SU-DHL-6 (cell line): ENCODE measurements around the gene MEI4.

Source experiments
- H2AFZ ChIP-seq: fragments of 200-600 bp; sonication (generic); 2 replicates; pipeline ENCODE4 v1.6.1; 2014; ENCODE audit warnings: low read depth, mild to moderate bottlenecking, moderate library complexity, mixed read lengths, antibody characterized with exemption, low read length; ENCODE audit not compliant: severe bottlenecking
- H3F3A ChIP-seq: fragments of 200-600 bp; shearing (Covaris generic); 2 replicates; pipeline ENCODE4 v1.6.0; 2016; ENCODE audit warnings: antibody characterized with exemption, mild to moderate bottlenecking; ENCODE audit not compliant: insufficient read depth
- H3K27ac ChIP-seq: fragments of 200-600 bp; sonication (generic); 2 replicates; pipeline ENCODE4 v1.5.1; 2016; ENCODE audit warnings: low read depth, mild to moderate bottlenecking, low read length, moderate library complexity, mixed read lengths
- H3K27me3 ChIP-seq: fragments of 200-600 bp; sonication (generic), shearing (Covaris generic); 2 replicates; pipeline ENCODE4 v1.6.0; 2014; ENCODE audit warnings: mild to moderate bottlenecking, low read length
- H3K36me3 ChIP-seq: fragments of 200-600 bp; sonication (generic); 2 replicates; pipeline ENCODE4 v1.6.1; 2014; ENCODE audit warnings: mild to moderate bottlenecking, low read length, mixed read lengths
- H3K4me2 ChIP-seq: fragments of 300-600, 200-600 bp; shearing (Covaris generic), sonication (generic); 2 replicates; pipeline ENCODE4 v1.6.0; 2014; ENCODE audit warnings: low read length, low read depth, mild to moderate bottlenecking; ENCODE audit not compliant: poor library complexity, severe bottlenecking
- H3K4me3 ChIP-seq: fragments of 200-600 bp; sonication (generic); 2 replicates; pipeline ENCODE4 v1.5.1; 2014; ENCODE audit warnings: antibody characterized with exemption, low read length, mild to moderate bottlenecking, mixed read lengths; ENCODE audit not compliant: insufficient read depth, poor library complexity, severe bottlenecking
- H3K79me2 ChIP-seq: fragments of 200-600 bp; sonication (generic); 2 replicates; pipeline ENCODE4 v1.6.1; 2014; ENCODE audit warnings: mild to moderate bottlenecking, low read length, moderate library complexity; ENCODE audit not compliant: insufficient read depth
- H3K9ac ChIP-seq: fragments of 200-600 bp; sonication (generic); 2 replicates; pipeline ENCODE4 v1.7.0; 2014; ENCODE audit warnings: mild to moderate bottlenecking, low read length
- H3K9me2 ChIP-seq: fragments of 200-600 bp; sonication (generic); replicated peaks from 2 replicates; pipeline ENCODE4 v1.6.1; 2014; ENCODE audit warnings: low read length; ENCODE audit not compliant: insufficient read depth
- H3K9me3 ChIP-seq: fragments of 200-600 bp; sonication (generic); 2 replicates; pipeline ENCODE4 v1.6.1; 2014; ENCODE audit warnings: low read length, mixed read lengths; ENCODE audit not compliant: insufficient read depth
- H4K20me1 ChIP-seq: fragments of 200-600 bp; sonication (generic); 2 replicates; pipeline ENCODE4 v1.6.1; 2014; ENCODE audit warnings: low read depth, mild to moderate bottlenecking, antibody characterized with exemption, low read length, moderate library complexity, mixed read lengths
- CTCF ChIP-seq: fragments of 200-600 bp; sonication (generic); IDR thresholded peaks from one replicate; pipeline ENCODE4 v1.5.1; 2017; ENCODE audit warnings: antibody characterized with exemption, mild to moderate bottlenecking, low read length, moderate library complexity; ENCODE audit not compliant: insufficient read depth, poor library complexity, severe bottlenecking
- EZH2phosphoT487 ChIP-seq: fragments of 200-600 bp; sonication (generic), shearing (Covaris generic); conservative IDR thresholded peaks from 2 replicates; pipeline ENCODE4 v1.6.1; 2018; ENCODE audit warnings: mild to moderate bottlenecking, antibody characterized with exemption, low read length, moderate library complexity, mixed read lengths

MEI4 gene

GRCh38 chr6:77926198-77926751, 273.4 kb downstream of the MEI4 start:
- H2AFZ ChIP-seq, result no peak overlapping the region
- H3K27ac ChIP-seq, result no peak overlapping the region
- H3K27me3 ChIP-seq, result no peaks in the 10 kb centered on the region
- H3K9me3 ChIP-seq, result no peaks in the 10 kb centered on the region
- no peaks in the 10 kb centered on the region for H3K36me3 ChIP-seq
- no peak overlapping the region for H3K4me3 ChIP-seq
- H3F3A ChIP-seq, result no peaks in the 10 kb centered on the region
- H3K9ac ChIP-seq, result no peak overlapping the region
- TF ChIP-seq CTCF (no peak), EZH2phosphoT487 (no peak)
- H4K20me1 ChIP-seq, result no peaks in the 10 kb centered on the region
- no peaks in the 10 kb centered on the region for H3K79me2 ChIP-seq
- H3K9me2 ChIP-seq, result no peaks in the 10 kb centered on the region
- no peak overlapping the region for H3K4me2 ChIP-seq

GRCh38 chr6:77930382-77930781, 277.5 kb downstream of the MEI4 start:
- H3K36me3 ChIP-seq, result no peaks in the 10 kb centered on the region
- no peak overlapping the region for H2AFZ ChIP-seq
- H3K9ac ChIP-seq, result no peak overlapping the region
- no peaks in the 10 kb centered on the region for H3F3A ChIP-seq
- H3K27ac ChIP-seq, result no peak overlapping the region
- H3K4me2 ChIP-seq, result no peak overlapping the region
- H3K9me2 ChIP-seq, result no peaks in the 10 kb centered on the region
- TF ChIP-seq EZH2phosphoT487 (no peak), CTCF (no peak)
- no peak overlapping the region for H3K4me3 ChIP-seq
- H3K27me3 ChIP-seq, result no peaks in the 10 kb centered on the region
- no peaks in the 10 kb centered on the region for H3K9me3 ChIP-seq
- no peaks in the 10 kb centered on the region for H3K79me2 ChIP-seq
- H4K20me1 ChIP-seq, result no peaks in the 10 kb centered on the region

- H4K20me1 ChIP-seq, result no peaks in the 10 kb centered on the region
- no peaks in the 10 kb centered on the region for H3K36me3 ChIP-seq
- H3K27ac ChIP-seq, result no peak overlapping the region
- H3K4me2 ChIP-seq, result no peak overlapping the region
- no peak for TF ChIP-seq CTCF
- TF ChIP-seq EZH2phosphoT487, result no peak
- no peaks in the 10 kb centered on the region for H3K9me3 ChIP-seq
- no peaks in the 10 kb centered on the region for H3F3A ChIP-seq
- no peak overlapping the region for H3K4me3 ChIP-seq
- no peaks in the 10 kb centered on the region for H3K79me2 ChIP-seq
- no peak overlapping the region for H2AFZ ChIP-seq
- no peaks in the 10 kb centered on the region for H3K27me3 ChIP-seq
- H3K9me2 ChIP-seq, result no peaks in the 10 kb centered on the region
- no peak overlapping the region for H3K9ac ChIP-seq
Observed at GRCh38 chr6:77930952-77931351, 278.1 kb downstream of the MEI4 start.
